Activated T-helper 17 cell treated with anti-CD3 and anti-CD28 coated beads, Interleukin-2, amount 50 U/mL, for 72 hours (primary cell): ENCODE measurements around the gene PICALM. TPM values are rescaled to one million over a fixed set of nuclear protein-coding genes. Genes with fewer than 3 reads are reported as not detected.
A peak's percentile ranks its signal among the peaks of the same experiment; 100 is the strongest.
"Not testable (repeated sequence)": the region's sequence is repeated elsewhere in the genome, so short reads cannot be mapped to it uniquely, and the experiment has no call there.

Experiments
- ATAC-seq: fragments of 150-1000 bp; cut with Tn5 transposase; replicated peaks from 2 replicates; pipeline ENCODE4 v1.10.0; 2021; ENCODE audit warnings: mild to moderate bottlenecking, moderate library complexity
- H3K27ac Mint-ChIP-seq: one replicate; pipeline ENCODE4 v1.8.0; 2022; ENCODE audit warnings: mixed read lengths
- H3K27me3 Mint-ChIP-seq: one replicate; pipeline ENCODE4 v1.8.0; 2022; ENCODE audit warnings: mixed read lengths
- H3K36me3 Mint-ChIP-seq: one replicate; pipeline ENCODE4 v1.8.0; 2022; ENCODE audit warnings: low read depth, mild to moderate bottlenecking, mixed read lengths
- H3K4me1 Mint-ChIP-seq: one replicate; pipeline ENCODE4 v1.8.0; 2022; ENCODE audit warnings: mixed read lengths
- H3K4me3 Mint-ChIP-seq: one replicate; pipeline ENCODE4 v1.8.0; 2022; ENCODE audit warnings: mild to moderate bottlenecking, mixed read lengths
- H3K9me3 Mint-ChIP-seq: one replicate; pipeline ENCODE4 v1.8.0; 2022; ENCODE audit warnings: mixed read lengths
- total RNA-seq, 2 donors: library from RNA; stranded (reverse); gene quantifications; one replicate each; pipeline ENCODE4 v1.2.3, GENCODE V29; 2022

PICALM gene
- 100 to 1,000 TPM in 1 of 2 donors, 10 to 100 TPM in 1; 87.9 to 134 TPM for total RNA-seq

GRCh38 chr11:86068951-86069407 lies at the start of gene PICALM:
Gene PICALM (minus strand): TSS chr11:86069084. CDS start chr11:86068780, 304 bp downstream.
- H3K9me3 Mint-ChIP-seq, result no peaks in the 10 kb centered on the region
- ATAC-seq, result peak; percentile 90
- peak within 1 kb of the TSS; percentile 89 for H3K27ac Mint-ChIP-seq
- H3K36me3 Mint-ChIP-seq, result peaks cover 42% of the 10 kb centered on the region
- H3K4me1 Mint-ChIP-seq, result peaks cover 4% of the 10 kb centered on the region
- no peaks in the 10 kb centered on the region for H3K27me3 Mint-ChIP-seq
- peak within 1 kb of the TSS; percentile 95 for H3K4me3 Mint-ChIP-seq

- H3K27me3 Mint-ChIP-seq, result no peaks in the 10 kb centered on the region
- no peak for ATAC-seq
- no peak overlapping the region for H3K4me3 Mint-ChIP-seq
- H3K36me3 Mint-ChIP-seq, result no peaks in the 10 kb centered on the region
- peaks cover 16% of the 10 kb centered on the region for H3K4me1 Mint-ChIP-seq
- H3K9me3 Mint-ChIP-seq, result no peaks in the 10 kb centered on the region
- no peak overlapping the region for H3K27ac Mint-ChIP-seq
These were observed 49.4 kb upstream of the PICALM start for GRCh38 chr11:86118253-86118652.

- no peak overlapping the region for H3K4me3 Mint-ChIP-seq
- no peak overlapping the region for H3K27ac Mint-ChIP-seq
- no peaks in the 10 kb centered on the region for H3K27me3 Mint-ChIP-seq
- H3K36me3 Mint-ChIP-seq, result no peaks in the 10 kb centered on the region
- no peaks in the 10 kb centered on the region for H3K9me3 Mint-ChIP-seq
- peaks cover 16% of the 10 kb centered on the region for H3K4me1 Mint-ChIP-seq
- no peak for ATAC-seq
These were observed 48.8 kb upstream of the PICALM start for GRCh38 chr11:86117712-86118063.

GRCh38 chr11:86117001-86117711 lies 48.3 kb upstream of the PICALM start:
- ATAC-seq, result no peak
- Mint-ChIP-seq H3K27me3 (no peaks in the 10 kb centered on the region), H3K27ac (peak overlapping the region; percentile 75), H3K9me3 (no peaks in the 10 kb centered on the region), H3K4me1 (peaks cover 16% of the 10 kb centered on the region), H3K36me3 (no peaks in the 10 kb centered on the region), H3K4me3 (peak overlapping the region; percentile 63)

- peak overlapping the region; percentile 75 for H3K27ac Mint-ChIP-seq
- no peaks in the 10 kb centered on the region for H3K27me3 Mint-ChIP-seq
- ATAC-seq, result peak; percentile 99
- H3K9me3 Mint-ChIP-seq, result no peaks in the 10 kb centered on the region
- peak overlapping the region; percentile 63 for H3K4me3 Mint-ChIP-seq
- H3K36me3 Mint-ChIP-seq, result no peaks in the 10 kb centered on the region
- H3K4me1 Mint-ChIP-seq, result peaks cover 16% of the 10 kb centered on the region
These were observed 47.5 kb upstream of the PICALM start for GRCh38 chr11:86116386-86116726.

GRCh38 chr11:86115542-86116385 lies 46.9 kb upstream of the PICALM start:
- Mint-ChIP-seq H3K27me3 (no peaks in the 10 kb centered on the region), H3K4me1 (peaks cover 16% of the 10 kb centered on the region), H3K36me3 (no peaks in the 10 kb centered on the region), H3K4me3 (peak overlapping the region; percentile 63), H3K27ac (peak overlapping the region; percentile 75), H3K9me3 (no peaks in the 10 kb centered on the region)
- peak; percentile 49 for ATAC-seq

GRCh38 chr11:86108890-86109638 lies 40.2 kb upstream of the PICALM start:
- H3K4me1 Mint-ChIP-seq, result no peaks in the 10 kb centered on the region
- H3K27me3 Mint-ChIP-seq, result no peaks in the 10 kb centered on the region
- no peak overlapping the region for H3K4me3 Mint-ChIP-seq
- H3K9me3 Mint-ChIP-seq, result no peaks in the 10 kb centered on the region
- peak overlapping the region; percentile 12 for H3K27ac Mint-ChIP-seq
- no peak for ATAC-seq
- no peaks in the 10 kb centered on the region for H3K36me3 Mint-ChIP-seq

GRCh38 chr11:86108191-86108590 lies 39.3 kb upstream of the PICALM start:
- Mint-ChIP-seq H3K9me3 (no peaks in the 10 kb centered on the region), H3K27me3 (no peaks in the 10 kb centered on the region), H3K36me3 (no peaks in the 10 kb centered on the region), H3K4me1 (no peaks in the 10 kb centered on the region), H3K4me3 (no peak overlapping the region), H3K27ac (no peak overlapping the region)
- ATAC-seq, result no peak

- Mint-ChIP-seq H3K36me3 (no peaks in the 10 kb centered on the region), H3K27ac (no peak overlapping the region), H3K27me3 (peaks cover 3% of the 10 kb centered on the region), H3K4me3 (no peak overlapping the region), H3K4me1 (no peaks in the 10 kb centered on the region), H3K9me3 (no peaks in the 10 kb centered on the region)
- ATAC-seq, result no peak
These were observed 38.0 kb upstream of the PICALM start for GRCh38 chr11:86106916-86107315.

GRCh38 chr11:86106031-86106430 lies 37.1 kb upstream of the PICALM start:
- not testable (repeated sequence) for H3K27me3 Mint-ChIP-seq, H3K4me3 Mint-ChIP-seq

GRCh38 chr11:86105601-86106000 lies 36.7 kb upstream of the PICALM start:
- not testable (repeated sequence) for H3K4me3 Mint-ChIP-seq, H3K4me1 Mint-ChIP-seq, ATAC-seq, H3K27ac Mint-ChIP-seq, H3K9me3 Mint-ChIP-seq, H3K27me3 Mint-ChIP-seq, H3K36me3 Mint-ChIP-seq

More at GRCh38 chr11:86106031-86106430, 37.1 kb upstream of the PICALM start:
- ATAC-seq, H3K9me3 Mint-ChIP-seq, H3K4me1 Mint-ChIP-seq, H3K27ac Mint-ChIP-seq, H3K36me3 Mint-ChIP-seq: not testable (repeated sequence)

- Mint-ChIP-seq H3K27ac (no peak overlapping the region), H3K36me3 (no peaks in the 10 kb centered on the region), H3K4me1 (no peaks in the 10 kb centered on the region)
These were observed 34.9 kb upstream of the PICALM start for GRCh38 chr11:86103808-86104207.

GRCh38 chr11:86101941-86102407 lies 33.1 kb upstream of the PICALM start:
- H3K4me3 Mint-ChIP-seq, result no peak overlapping the region
- H3K27ac Mint-ChIP-seq, result no peak overlapping the region
- no peaks in the 10 kb centered on the region for H3K9me3 Mint-ChIP-seq
- peaks cover 7% of the 10 kb centered on the region for H3K27me3 Mint-ChIP-seq
- no peaks in the 10 kb centered on the region for H3K36me3 Mint-ChIP-seq
- H3K4me1 Mint-ChIP-seq, result no peaks in the 10 kb centered on the region
- no peak for ATAC-seq

More at GRCh38 chr11:86103808-86104207, 34.9 kb upstream of the PICALM start:
- Mint-ChIP-seq H3K4me3 (no peak overlapping the region), H3K9me3 (no peaks in the 10 kb centered on the region), H3K27me3 (peaks cover 7% of the 10 kb centered on the region)
- no peak for ATAC-seq

- no peaks in the 10 kb centered on the region for H3K9me3 Mint-ChIP-seq
- H3K4me1 Mint-ChIP-seq, result no peaks in the 10 kb centered on the region
- peaks cover 7% of the 10 kb centered on the region for H3K27me3 Mint-ChIP-seq
- H3K27ac Mint-ChIP-seq, result no peak overlapping the region
- ATAC-seq, result no peak
- H3K4me3 Mint-ChIP-seq, result no peak overlapping the region
- no peaks in the 10 kb centered on the region for H3K36me3 Mint-ChIP-seq
These were observed 32.6 kb upstream of the PICALM start for GRCh38 chr11:86101493-86101892.
